Muscle of arm (tissue), 12 donors: ENCODE measurements around the gene CLEC16A. TPM values are rescaled to one million over a fixed set of nuclear protein-coding genes. Genes with fewer than 3 reads are reported as not detected.

Experiments used
- DNase-seq: peaks from one replicate; pipeline ENCODE4 v3.0.0-alpha.2; 2013
- polyA plus RNA-seq, 12 donors: library from polyadenylated mRNA; unstranded; fragments of 120-200 nt; gene quantifications; one replicate each; pipeline ENCODE4 v1.2.1, GENCODE V29; 2013; ENCODE audit not compliant: insufficient read length in 12 of 12

CLEC16A gene
- polyA plus RNA-seq, 12 donors = 11.8 to 16.1 (median 14.0) TPM; not detected in 1

DNA sequence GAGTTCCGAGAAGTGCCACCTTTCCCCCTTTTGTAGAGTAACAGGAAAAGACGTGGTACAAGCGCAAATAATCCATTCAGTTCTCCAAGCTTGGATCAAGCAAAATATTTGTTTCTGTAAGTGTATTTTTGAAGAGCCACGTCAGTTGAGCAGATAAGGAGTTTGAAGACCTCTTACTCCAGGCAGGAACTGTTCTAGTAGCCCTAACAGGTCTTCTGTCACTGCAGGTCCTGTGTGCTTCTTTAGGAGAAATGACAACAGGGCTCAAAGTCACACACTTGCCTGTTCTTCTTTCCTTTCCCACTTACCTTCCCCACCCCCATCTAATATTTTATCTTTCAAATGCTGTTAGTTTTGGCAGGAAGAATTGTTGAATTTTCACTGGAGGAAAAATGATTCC, 93.9 kb downstream of the CLEC16A start:
- DNase-seq = no peak

GRCh38 chr16:11038777-11039176, 94.4 kb downstream of the CLEC16A start:
- DNase-seq = no peak

GRCh38 chr16:11039726-11040125, 95.4 kb downstream of the CLEC16A start:
- no peak for DNase-seq

GRCh38 chr16:11042191-11042590, 97.8 kb downstream of the CLEC16A start:
- DNase-seq = no peak

DNA sequence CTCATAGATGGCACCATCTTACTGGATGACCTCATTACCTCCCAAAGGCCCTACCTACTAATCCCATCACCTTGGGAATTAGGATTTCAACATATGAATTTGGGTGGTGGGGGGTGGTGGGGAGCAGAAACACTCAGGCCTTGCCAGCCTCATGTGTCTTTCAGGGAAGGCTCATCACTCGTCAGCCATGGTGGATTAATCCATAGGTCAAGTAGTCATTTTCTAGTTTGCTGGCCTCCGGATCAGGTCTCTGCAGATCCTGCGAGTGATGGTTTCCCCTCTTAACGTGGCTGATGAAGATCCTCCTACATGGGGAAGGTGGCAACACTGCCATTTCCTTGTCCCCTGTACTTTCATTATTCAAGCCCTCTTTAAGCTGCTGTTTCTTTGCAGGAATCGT, 101.1 kb downstream of the CLEC16A start:
- DNase-seq = no peak

GRCh38 chr16:11045846-11046245, 101.5 kb downstream of the CLEC16A start:
- no peak for DNase-seq

GRCh38 chr16:11046382-11046931, 102.1 kb downstream of the CLEC16A start:
- DNase-seq = no peak

GRCh38 chr16:11047057-11047456, 102.7 kb downstream of the CLEC16A start:
- peak; percentile 83 for DNase-seq

DNA sequence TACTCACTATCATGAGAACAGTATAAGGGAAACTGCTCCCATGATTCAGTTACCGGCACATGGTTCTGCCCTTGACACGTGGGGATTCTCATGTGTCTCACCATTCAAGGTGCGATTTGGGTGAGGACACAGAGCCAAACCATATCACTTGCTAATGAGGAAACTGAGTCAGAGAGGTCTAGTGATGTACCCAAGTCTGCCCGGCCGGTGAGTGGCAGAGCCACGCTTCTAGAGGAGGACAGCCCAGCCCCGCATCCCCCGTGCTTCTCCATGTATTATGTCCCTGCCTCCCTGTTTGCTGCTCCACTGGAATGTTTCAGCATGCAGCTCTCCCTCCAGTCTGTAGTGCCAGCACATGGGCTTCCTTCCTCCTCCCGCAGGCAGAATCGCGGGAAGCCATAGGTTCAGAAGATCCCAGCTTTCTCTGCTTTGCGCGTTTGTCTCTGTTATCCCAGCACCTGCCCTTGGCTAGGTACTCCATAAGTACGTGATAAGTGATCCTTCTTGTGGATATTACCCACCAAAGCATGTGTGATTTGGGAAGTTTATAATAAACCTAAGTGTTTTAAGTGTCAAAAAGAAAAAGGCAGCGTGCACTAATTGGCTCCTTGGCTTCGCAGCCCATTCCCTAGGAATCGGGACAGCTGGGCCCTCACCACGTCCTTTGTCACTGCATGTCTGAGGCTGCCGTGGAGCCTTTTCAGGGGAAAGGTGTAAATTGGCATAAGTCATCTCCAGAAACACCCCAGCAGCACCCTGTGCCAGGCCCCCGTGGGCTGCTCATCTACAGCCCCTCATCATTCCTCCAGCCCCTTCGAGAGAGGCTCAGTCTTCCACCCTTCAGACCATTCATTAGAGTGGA, 103.8 kb downstream of the CLEC16A start:
- DNase-seq = no peak

DNA sequence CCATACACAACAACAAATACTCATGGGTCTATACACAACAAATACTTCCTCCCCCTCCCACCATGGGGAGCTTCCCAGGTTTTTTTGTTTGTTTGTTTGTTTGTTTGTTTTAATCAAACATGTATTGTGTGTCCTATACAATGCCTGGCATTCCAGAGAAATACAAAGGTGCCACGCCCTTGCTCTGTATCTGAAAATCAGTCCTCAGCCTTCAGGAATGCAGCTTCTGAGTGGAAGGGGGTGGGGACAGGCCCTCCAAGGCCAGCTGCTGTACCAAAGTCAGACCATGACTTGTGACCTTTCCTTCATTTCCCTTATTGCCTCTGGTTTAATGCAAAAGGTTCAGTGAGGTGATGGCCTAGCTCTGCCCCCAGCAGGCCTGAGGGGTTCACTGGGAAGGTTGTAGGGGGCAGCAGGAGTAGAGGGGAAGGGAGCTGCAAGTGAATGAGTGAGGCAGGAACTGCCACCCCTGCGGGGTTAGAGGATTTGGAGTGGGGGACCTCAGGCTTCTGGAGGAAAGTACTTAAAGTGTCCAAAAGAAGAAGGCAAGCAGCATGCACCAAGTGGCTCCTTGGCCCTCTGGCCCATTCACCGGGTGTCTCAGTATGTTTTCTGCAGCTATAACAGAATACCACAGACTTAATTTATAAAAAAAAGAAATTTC, 105.2 kb downstream of the CLEC16A start:
- DNase-seq = no peak

DNA sequence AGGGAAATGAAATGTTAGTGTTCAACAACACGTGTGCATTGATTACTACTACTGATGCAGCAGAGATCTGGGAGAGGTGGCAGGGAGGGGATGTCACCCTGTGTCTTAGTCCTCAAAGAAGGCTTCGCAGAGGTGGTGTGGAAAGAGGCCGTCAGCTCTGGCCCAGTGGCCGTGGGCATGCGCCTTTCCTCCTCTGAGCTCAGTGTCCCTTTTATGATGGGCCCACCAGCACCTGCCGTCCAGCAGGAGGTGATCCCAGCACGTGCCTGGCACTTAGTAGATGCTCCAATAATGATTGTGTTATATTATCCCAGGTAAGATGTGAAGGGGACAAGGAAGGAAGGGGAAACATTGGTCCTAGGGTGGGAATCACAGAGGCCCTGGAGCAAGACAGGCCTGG, 106.2 kb downstream of the CLEC16A start:
- no peak for DNase-seq

DNA sequence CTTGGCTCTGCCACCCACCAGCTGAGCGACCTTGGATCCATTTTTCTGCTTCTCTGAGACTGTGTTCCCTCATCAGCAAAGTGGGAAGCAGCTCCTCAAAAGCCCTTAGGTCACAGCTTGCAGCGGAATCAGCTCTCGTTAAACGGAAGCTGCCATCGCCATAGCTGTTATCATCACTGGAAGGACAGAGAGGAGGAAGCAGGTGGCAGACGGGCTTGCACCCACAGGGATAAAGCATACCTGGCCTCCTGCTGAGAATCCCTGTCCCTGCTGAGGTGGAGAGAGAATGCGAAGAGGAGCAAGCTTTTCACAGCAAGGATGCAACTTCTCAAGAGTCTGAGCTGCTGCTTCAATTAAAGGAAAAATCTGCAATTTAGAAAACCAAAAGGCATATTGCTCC, 106.6 kb downstream of the CLEC16A start:
- no peak for DNase-seq

- no peak for DNase-seq
Observed at GRCh38 chr16:11051430-11051829, 107.1 kb downstream of the CLEC16A start.

DNA sequence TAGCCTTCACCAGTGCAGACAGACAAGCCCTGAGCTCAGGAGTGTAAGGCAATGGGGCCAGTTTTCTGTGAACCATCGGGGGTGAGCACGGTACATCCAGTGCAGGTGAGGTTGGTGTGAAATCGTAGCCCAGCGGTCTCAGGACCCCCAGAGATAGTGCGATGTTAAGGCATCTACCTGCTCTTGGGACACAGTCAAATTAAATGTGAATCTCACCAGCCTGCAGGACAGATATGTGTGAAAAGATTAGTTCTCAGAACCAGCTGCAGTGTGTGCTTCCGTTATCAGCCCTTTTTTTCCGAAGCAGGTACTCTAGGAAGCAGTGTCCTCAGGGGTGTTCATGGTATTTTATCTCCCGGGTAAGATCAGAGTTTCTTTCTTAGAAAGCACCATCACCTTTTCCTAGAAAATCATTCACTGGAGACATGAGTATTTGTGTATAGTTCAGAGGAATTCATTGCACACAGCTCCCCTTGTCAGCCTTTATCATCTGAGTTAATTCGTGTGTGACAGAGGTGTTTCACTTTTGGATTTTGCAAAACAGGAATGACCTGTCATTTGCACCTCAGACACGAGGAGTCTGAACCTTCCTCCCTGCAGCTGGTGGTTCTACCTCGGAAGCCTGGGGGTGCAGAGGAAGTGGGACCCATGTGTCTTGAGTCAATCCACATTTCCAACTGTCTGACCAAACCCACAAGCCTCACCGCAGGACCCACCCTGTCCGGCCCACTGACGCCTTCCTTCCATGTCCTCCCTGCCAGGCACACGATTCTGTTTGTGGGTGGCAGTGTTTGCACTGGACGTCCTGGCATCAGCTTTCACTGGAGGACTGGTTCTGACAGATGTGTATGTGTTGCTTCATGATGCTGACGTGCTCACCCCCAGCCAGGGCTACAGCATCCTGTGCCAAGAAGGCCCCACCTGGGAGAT, 107.8 kb downstream of the CLEC16A start:
- no peak for DNase-seq

- DNase-seq = no peak
Observed at GRCh38 chr16:11053916-11054460, 109.6 kb downstream of the CLEC16A start.

DNA sequence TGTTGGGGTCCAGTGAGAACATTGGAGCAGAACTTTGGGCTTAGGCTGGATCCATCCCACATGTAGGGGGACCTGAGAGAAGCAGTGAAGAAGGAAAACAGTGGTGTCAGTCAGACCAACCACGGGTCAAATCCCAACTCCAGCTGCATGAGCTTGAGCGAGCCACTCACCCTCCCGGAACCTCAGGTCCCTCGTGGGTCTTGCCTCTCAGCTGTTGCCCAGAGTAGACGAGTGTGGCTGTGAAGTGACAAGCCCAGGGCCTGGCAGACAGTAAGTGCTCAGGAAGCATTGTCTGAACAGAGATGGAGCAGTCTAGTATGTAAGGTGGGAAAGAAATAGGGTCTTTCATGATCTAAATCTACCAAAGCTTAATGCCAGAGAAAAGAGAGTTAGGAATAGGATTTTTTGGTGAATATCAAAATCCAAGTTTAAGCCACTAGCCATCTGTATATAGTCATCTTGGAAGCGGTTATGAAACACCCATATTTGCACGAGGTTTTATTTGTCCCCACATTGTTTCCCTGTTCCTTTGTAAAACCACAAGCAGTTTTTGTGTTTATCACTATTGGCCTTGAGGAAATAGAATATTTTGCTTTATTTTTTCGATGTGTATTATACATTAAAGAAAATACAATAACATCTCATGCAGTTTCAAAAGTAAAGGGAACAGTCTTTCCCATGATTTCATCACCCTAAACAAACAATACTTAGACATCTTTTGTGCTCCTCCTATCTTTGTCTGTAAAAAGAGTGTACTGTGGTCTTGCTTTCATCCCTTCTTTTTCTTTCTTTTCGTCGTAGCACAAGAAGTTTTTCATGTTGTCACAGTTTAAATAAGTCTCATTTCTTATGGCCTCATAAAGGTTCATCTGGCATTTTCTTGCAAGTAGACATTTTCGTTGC, 112.0 kb downstream of the CLEC16A start:
- DNase-seq = no peak

GRCh38 chr16:11056993-11057649, 112.8 kb downstream of the CLEC16A start:
- DNase-seq = no peak

- no peak for DNase-seq
Observed at GRCh38 chr16:11057711-11058345, 113.5 kb downstream of the CLEC16A start.

- no peak for DNase-seq
Observed at GRCh38 chr16:11058832-11059231, 114.5 kb downstream of the CLEC16A start.
